SK-N-SH (cell line): Measurements from ENCODE around the gene USP1. TPM values are rescaled to one million over a fixed set of nuclear protein-coding genes. Genes with fewer than 3 reads are reported as not detected.

Experiments used
- CTCF ChIA-PET: fragments of 300-600, 350-600 bp; formaldehyde crosslinking; extraction: SDS; loops from one replicate; lab custom pipeline; 2021; lab: Yijun Ruan, JAX
- POLR2A ChIA-PET: fragments of 350-600 bp; sonication (Branson Sonifier 250); formaldehyde crosslinking; extraction: SDS; loops from one replicate; lab custom pipeline; 2020; ENCODE audit warnings: antibody characterized with exemption, inconsistent platforms; lab: Yijun Ruan, JAX
- DNase-seq: peaks from one replicate; pipeline ENCODE4 v3.0.0; 2012
- H2AFZ ChIP-seq: fragments of 200-600 bp; sonication (generic); 2 replicates; pipeline ENCODE4 v1.8.1; 2016; ENCODE audit warnings: antibody characterized with exemption, mild to moderate bottlenecking, low read depth
- H3F3A ChIP-seq: fragments of 200-600 bp; sonication (generic); replicated peaks from 2 replicates; pipeline ENCODE3; 2016; ENCODE audit warnings: antibody characterized with exemption, mild to moderate bottlenecking; ENCODE audit not compliant: insufficient read depth
- H3K27ac ChIP-seq, 2 experiments: fragments of 200-500 bp in 1 of 2; fragments of 200-600 bp in 1 of 2; sonication (Bioruptor generic) in 1 of 2; sonication (generic), shearing (Covaris generic) in 1 of 2; 2 replicates each; pipeline versions ENCODE4 v1.5.1 to v1.6.1; 2014 to 2016; ENCODE audit warnings: low read depth in 2 of 2, inconsistent platforms in 1 of 2, low read length in 1 of 2, mild to moderate bottlenecking in 1 of 2, mixed read lengths in 1 of 2
- H3K27me3 ChIP-seq: fragments of 200-600 bp; sonication (generic), shearing (Covaris generic); 2 replicates; pipeline ENCODE4 v1.6.1; 2016; ENCODE audit warnings: mixed run types; ENCODE audit not compliant: insufficient read depth
- H3K36me3 ChIP-seq, 2 experiments: fragments of 200-500 bp in 1 of 2; fragments of 200-600 bp in 1 of 2; sonication (Bioruptor generic) in 1 of 2; sonication (generic) in 1 of 2; replicated peaks in 1 of 2; 2 replicates each; pipeline versions ENCODE3 to v1.5.1; 2014 to 2016; ENCODE audit warnings: low read length in 1 of 2, mild to moderate bottlenecking in 1 of 2; ENCODE audit not compliant: insufficient read depth in 2 of 2, control insufficient read depth in 1 of 2
- H3K4me1 ChIP-seq, 2 experiments: fragments of 200-500 bp in 1 of 2; fragments of 200-600 bp in 1 of 2; sonication (Bioruptor generic) in 1 of 2; sonication (generic), shearing (Covaris generic) in 1 of 2; 2 replicates each; pipeline versions ENCODE4 v1.5.1 to v1.6.1; 2014 to 2016; ENCODE audit warnings: low read depth in 1 of 2, low read length in 1 of 2, mixed run types in 1 of 2; ENCODE audit not compliant: insufficient read depth in 2 of 2, control insufficient read depth in 1 of 2
- H3K4me2 ChIP-seq: fragments of 200-600 bp; sonication (generic), shearing (Covaris generic); 2 replicates; pipeline ENCODE4 v1.6.1; 2017; ENCODE audit warnings: mixed run types
- H3K4me3 ChIP-seq, 2 experiments: fragments of 200-500 bp in 1 of 2; fragments of 200-600 bp in 1 of 2; sonication (Bioruptor generic) in 1 of 2; sonication (generic), shearing (Covaris generic) in 1 of 2; 2 replicates each; pipeline versions ENCODE4 v1.5.1 to v1.8.1; 2014 to 2016; ENCODE audit warnings: low read depth in 2 of 2, inconsistent platforms in 1 of 2, low read length in 1 of 2, mild to moderate bottlenecking in 1 of 2, mixed read lengths in 1 of 2, moderate library complexity in 1 of 2
- H3K79me2 ChIP-seq: fragments of 200-600 bp; sonication (generic); 2 replicates; pipeline ENCODE4 v1.8.1; 2017; ENCODE audit warnings: mild to moderate bottlenecking; ENCODE audit not compliant: insufficient read depth
- H3K9ac ChIP-seq: fragments of 200-600 bp; sonication (generic); 2 replicates; pipeline ENCODE4 v1.6.1; 2017; ENCODE audit warnings: mixed run types
- H3K9me2 ChIP-seq: fragments of 200-600 bp; sonication (generic); 2 replicates; pipeline ENCODE4 v1.6.1; 2017; ENCODE audit warnings: mixed run types
- H3K9me3 ChIP-seq: fragments of 200-600 bp; sonication (generic); 2 replicates; pipeline ENCODE4 v1.6.1; 2017; ENCODE audit warnings: mixed run types, mild to moderate bottlenecking, moderate library complexity
- H4K20me1 ChIP-seq: fragments of 200-600 bp; sonication (generic); 2 replicates; pipeline ENCODE4 v1.6.1; 2017; ENCODE audit warnings: mild to moderate bottlenecking, mixed run types; ENCODE audit not compliant: insufficient read depth
- CHD2 ChIP-seq: fragments of 150-350 bp; IDR thresholded peaks from 2 replicates; pipeline ENCODE4 v1.6.1; 2018; ENCODE audit warnings: low read length; ENCODE audit not compliant: partially characterized antibody
- EP300 ChIP-seq, 2 experiments: IDR thresholded peaks; 2 replicates each; pipeline versions ENCODE4 v1.4.0 to v1.6.1; 2012; ENCODE audit warnings: borderline replicate concordance in 1 of 2, low read depth in 1 of 2, low read length in 1 of 2
- EZH2phosphoT487 ChIP-seq: fragments of 200-600 bp; sonication (generic); IDR thresholded peaks from 2 replicates; pipeline ENCODE4 v1.6.1; 2017; ENCODE audit warnings: low read depth, mixed run types, mild to moderate bottlenecking, antibody characterized with exemption, moderate library complexity, borderline replicate concordance
- FOXJ3 ChIP-seq: sonication (generic); formaldehyde crosslinking; IDR thresholded peaks from 2 replicates; pipeline ENCODE4 v1.5.1; 2020; ENCODE audit warnings: mild to moderate bottlenecking, missing genetic modification reagents
- FOXM1 ChIP-seq: IDR thresholded peaks from 2 replicates; pipeline ENCODE4 v1.4.0; 2012; ENCODE audit warnings: low read depth, mild to moderate bottlenecking
- GABPA ChIP-seq: IDR thresholded peaks from 2 replicates; pipeline ENCODE4 v1.4.0; 2012; ENCODE audit warnings: low read depth, mild to moderate bottlenecking
- GATA2 ChIP-seq: sonication (generic); formaldehyde crosslinking; IDR thresholded peaks from 2 replicates; pipeline ENCODE4 v1.5.0; 2020; ENCODE audit warnings: mild to moderate bottlenecking, missing genetic modification reagents
- JUND ChIP-seq: IDR thresholded peaks from 2 replicates; pipeline ENCODE4 v1.4.0; 2012
- MEF2A ChIP-seq: IDR thresholded peaks from 2 replicates; pipeline ENCODE4 v1.4.0; 2012; ENCODE audit warnings: low read depth, borderline replicate concordance
- MXI1 ChIP-seq: IDR thresholded peaks from 2 replicates; pipeline ENCODE4 v1.6.1; 2012; ENCODE audit warnings: mild to moderate bottlenecking, low read depth, low read length, improper control_type of control experiment
- NRF1 ChIP-seq: IDR thresholded peaks from 2 replicates; pipeline ENCODE4 v1.6.1; 2012; ENCODE audit warnings: low read depth, mild to moderate bottlenecking, low read length
- POLR2AphosphoS5 ChIP-seq: IDR thresholded peaks from 2 replicates; pipeline ENCODE4 v1.6.1; 2012; ENCODE audit warnings: low read depth, low read length
- RAD21 ChIP-seq: IDR thresholded peaks from 2 replicates; pipeline ENCODE4 v1.6.1; 2012; ENCODE audit warnings: mild to moderate bottlenecking, low read length
- RCOR1 ChIP-seq: fragments of 150-350 bp; IDR thresholded peaks from 2 replicates; pipeline ENCODE4 v1.6.1; 2017; ENCODE audit warnings: antibody characterized with exemption, low read length
- RFX5 ChIP-seq: IDR thresholded peaks from 2 replicates; pipeline ENCODE4 v1.6.1; 2012; ENCODE audit warnings: mild to moderate bottlenecking, improper control_type of control experiment, low read length
- RXRA ChIP-seq: IDR thresholded peaks from 2 replicates; pipeline ENCODE4 v1.4.0; 2012; ENCODE audit warnings: low read depth, mild to moderate bottlenecking, borderline replicate concordance
- SIN3A ChIP-seq: IDR thresholded peaks from 2 replicates; pipeline ENCODE4 v1.6.1; 2012; ENCODE audit warnings: low read depth, mild to moderate bottlenecking, low read length, moderate library complexity, borderline replicate concordance
- SMC3 ChIP-seq: IDR thresholded peaks from 2 replicates; pipeline ENCODE4 v1.6.1; 2012; ENCODE audit warnings: low read depth, low read length, improper control_type of control experiment
- TEAD4 ChIP-seq: IDR thresholded peaks from 2 replicates; pipeline ENCODE4 v1.4.0; 2012; ENCODE audit warnings: mild to moderate bottlenecking, borderline replicate concordance; ENCODE audit not compliant: insufficient read depth
- WGBS: methylation state at CpG from one replicate; pipeline ENCODE4 v1.1.6; 2017; ENCODE audit warnings: low lambda C conversion rate; 5-methylcytosine and 5-hydroxymethylcytosine counted together
- polyA plus RNA-seq, 3 experiments: library from polyadenylated mRNA; depleted of rRNA; stranded (reverse); fragments of >200 nt; gene quantifications; 2 replicates each; pipeline ENCODE4 v1.2.3, GENCODE V29; 2012
- TF ChIP-seq, protein P1 (sequence below): IDR thresholded peaks from 2 replicates; pipeline ENCODE4 v1.6.1; 2012; ENCODE audit warnings: mild to moderate bottlenecking, low read depth, low read length, moderate library complexity
- TF ChIP-seq, protein P2 (sequence below): fragments of 150-350 bp; IDR thresholded peaks from 2 replicates; pipeline ENCODE4 v1.6.1; 2017; ENCODE audit warnings: antibody characterized with exemption, low read length, low read depth, borderline replicate concordance
- TF ChIP-seq, protein P3 (sequence below): IDR thresholded peaks from 2 replicates; pipeline ENCODE4 v1.4.0; 2012; ENCODE audit warnings: low read depth, borderline replicate concordance
- TF ChIP-seq, protein P4 (sequence below): fragments of 150-350 bp; IDR thresholded peaks from 2 replicates; pipeline ENCODE4 v1.6.1; 2016; ENCODE audit warnings: mild to moderate bottlenecking, low read depth, low read length

USP1 gene
- polyA plus RNA-seq, 1 of the 3 experiments (the other 2 are of a cell fraction), result 4.3 TPM

DNA sequence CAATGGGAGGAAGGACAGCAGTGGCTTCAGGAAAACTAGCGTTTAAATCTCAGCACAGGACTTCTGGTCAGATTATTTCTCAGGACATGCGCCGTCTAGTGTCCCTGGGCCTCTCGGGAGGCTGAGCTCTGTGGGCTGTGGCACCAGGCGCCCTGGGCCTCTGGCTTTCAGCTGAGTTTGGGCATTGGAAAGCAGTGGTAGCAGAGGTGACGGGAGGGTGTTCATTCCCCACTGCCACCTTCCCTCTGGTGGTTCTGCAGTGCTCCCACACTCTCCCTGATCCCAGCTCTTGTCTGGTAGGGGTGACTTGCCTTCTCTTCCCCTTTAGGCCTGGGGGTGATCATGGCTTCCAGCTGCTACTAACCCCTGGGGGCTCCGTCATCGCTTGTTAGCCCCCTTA, 42.2 kb upstream of the USP1 start (continued):
- TF ChIP-seq, protein P1, sequence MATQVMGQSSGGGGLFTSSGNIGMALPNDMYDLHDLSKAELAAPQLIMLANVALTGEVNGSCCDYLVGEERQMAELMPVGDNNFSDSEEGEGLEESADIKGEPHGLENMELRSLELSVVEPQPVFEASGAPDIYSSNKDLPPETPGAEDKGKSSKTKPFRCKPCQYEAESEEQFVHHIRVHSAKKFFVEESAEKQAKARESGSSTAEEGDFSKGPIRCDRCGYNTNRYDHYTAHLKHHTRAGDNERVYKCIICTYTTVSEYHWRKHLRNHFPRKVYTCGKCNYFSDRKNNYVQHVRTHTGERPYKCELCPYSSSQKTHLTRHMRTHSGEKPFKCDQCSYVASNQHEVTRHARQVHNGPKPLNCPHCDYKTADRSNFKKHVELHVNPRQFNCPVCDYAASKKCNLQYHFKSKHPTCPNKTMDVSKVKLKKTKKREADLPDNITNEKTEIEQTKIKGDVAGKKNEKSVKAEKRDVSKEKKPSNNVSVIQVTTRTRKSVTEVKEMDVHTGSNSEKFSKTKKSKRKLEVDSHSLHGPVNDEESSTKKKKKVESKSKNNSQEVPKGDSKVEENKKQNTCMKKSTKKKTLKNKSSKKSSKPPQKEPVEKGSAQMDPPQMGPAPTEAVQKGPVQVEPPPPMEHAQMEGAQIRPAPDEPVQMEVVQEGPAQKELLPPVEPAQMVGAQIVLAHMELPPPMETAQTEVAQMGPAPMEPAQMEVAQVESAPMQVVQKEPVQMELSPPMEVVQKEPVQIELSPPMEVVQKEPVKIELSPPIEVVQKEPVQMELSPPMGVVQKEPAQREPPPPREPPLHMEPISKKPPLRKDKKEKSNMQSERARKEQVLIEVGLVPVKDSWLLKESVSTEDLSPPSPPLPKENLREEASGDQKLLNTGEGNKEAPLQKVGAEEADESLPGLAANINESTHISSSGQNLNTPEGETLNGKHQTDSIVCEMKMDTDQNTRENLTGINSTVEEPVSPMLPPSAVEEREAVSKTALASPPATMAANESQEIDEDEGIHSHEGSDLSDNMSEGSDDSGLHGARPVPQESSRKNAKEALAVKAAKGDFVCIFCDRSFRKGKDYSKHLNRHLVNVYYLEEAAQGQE, result no peak
- TF ChIP-seq CHD2 (no peak), GABPA (no peak), EZH2phosphoT487 (no peak), TEAD4 (no peak), NRF1 (no peak), JUND (no peak), SIN3A (no peak), POLR2AphosphoS5 (no peak), GATA2 (CRISPR knock-in tag) (no peak)

DNA sequence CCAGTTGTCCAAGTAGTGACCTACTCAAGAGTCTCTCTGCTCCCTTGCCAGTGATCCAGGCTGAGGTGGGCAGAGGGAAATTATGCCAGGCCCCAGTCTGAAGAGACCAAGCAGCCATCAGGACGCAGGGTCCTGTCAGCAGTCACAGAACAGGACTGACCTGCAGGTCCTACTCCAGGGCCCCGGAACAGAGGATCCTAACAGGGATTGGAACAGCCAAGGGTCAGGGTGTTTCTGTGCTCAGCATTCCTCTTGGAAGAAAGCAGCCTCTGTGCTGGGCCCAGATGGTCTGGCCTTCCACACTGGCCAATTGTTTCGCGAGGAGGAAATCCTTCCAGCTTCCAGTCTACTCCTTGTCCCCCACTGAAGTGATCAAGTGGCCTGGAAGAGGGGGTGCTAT, 41.6 kb upstream of the USP1 start:
- Histone ChIP-seq H3K9ac (no peak overlapping the region), H4K20me1 (no peaks in the 10 kb centered on the region), H3K27me3 (no peaks in the 10 kb centered on the region; the same call in 1 of the 2 replicates), H3K4me2 (no peak overlapping the region), H3K27ac (no peak overlapping the region), H3K4me1 (no peaks in the 10 kb centered on the region), H2AFZ (no peak overlapping the region), H3F3A (no peaks in the 10 kb centered on the region), H3K9me2 (no peaks in the 10 kb centered on the region), H3K4me3 (no peak overlapping the region), H3K79me2 (no peaks in the 10 kb centered on the region), H3K9me3 (no peaks in the 10 kb centered on the region), H3K36me3 (no peaks in the 10 kb centered on the region)
- CTCF ChIA-PET, result interaction anchor here (1.2 to 3.0 kb wide), 4 partner anchors 11 to 220 kb away, joined by 3 to 13 read pairs (median 6); no protein-coding TSS in a partner anchor
- POLR2A ChIA-PET, result no interaction called here
- 76% methylated on average over 4 of the region's 4 CpGs for WGBS
- DNase-seq, result no peak
- no peak for TF ChIP-seq GABPA
- TF ChIP-seq FOXJ3 (CRISPR knock-in tag), result no peak
- TF ChIP-seq RAD21, result no peak
- no peak for TF ChIP-seq TEAD4
- TF ChIP-seq, protein P2, sequence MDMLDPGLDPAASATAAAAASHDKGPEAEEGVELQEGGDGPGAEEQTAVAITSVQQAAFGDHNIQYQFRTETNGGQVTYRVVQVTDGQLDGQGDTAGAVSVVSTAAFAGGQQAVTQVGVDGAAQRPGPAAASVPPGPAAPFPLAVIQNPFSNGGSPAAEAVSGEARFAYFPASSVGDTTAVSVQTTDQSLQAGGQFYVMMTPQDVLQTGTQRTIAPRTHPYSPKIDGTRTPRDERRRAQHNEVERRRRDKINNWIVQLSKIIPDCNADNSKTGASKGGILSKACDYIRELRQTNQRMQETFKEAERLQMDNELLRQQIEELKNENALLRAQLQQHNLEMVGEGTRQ, result no peak
- TF ChIP-seq CHD2, result no peak
- no peak for TF ChIP-seq RXRA
- TF ChIP-seq, protein P3, sequence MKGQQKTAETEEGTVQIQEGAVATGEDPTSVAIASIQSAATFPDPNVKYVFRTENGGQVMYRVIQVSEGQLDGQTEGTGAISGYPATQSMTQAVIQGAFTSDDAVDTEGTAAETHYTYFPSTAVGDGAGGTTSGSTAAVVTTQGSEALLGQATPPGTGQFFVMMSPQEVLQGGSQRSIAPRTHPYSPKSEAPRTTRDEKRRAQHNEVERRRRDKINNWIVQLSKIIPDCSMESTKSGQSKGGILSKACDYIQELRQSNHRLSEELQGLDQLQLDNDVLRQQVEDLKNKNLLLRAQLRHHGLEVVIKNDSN, result no peak
- TF ChIP-seq EP300 (IDR thresholded peaks at IDR 0.05; ENCODE audit: borderline replicate concordance in 1 of 2, low read depth in 1 of 2, low read length in 1 of 2), result no peak
- no peak for TF ChIP-seq SMC3
- TF ChIP-seq, protein P4, sequence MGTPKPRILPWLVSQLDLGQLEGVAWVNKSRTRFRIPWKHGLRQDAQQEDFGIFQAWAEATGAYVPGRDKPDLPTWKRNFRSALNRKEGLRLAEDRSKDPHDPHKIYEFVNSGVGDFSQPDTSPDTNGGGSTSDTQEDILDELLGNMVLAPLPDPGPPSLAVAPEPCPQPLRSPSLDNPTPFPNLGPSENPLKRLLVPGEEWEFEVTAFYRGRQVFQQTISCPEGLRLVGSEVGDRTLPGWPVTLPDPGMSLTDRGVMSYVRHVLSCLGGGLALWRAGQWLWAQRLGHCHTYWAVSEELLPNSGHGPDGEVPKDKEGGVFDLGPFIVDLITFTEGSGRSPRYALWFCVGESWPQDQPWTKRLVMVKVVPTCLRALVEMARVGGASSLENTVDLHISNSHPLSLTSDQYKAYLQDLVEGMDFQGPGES, result no peak
- no peak for TF ChIP-seq RFX5
- no peak for TF ChIP-seq MXI1
- no peak for TF ChIP-seq MEF2A
- no peak for TF ChIP-seq RCOR1
- TF ChIP-seq FOXM1, result no peak
